ENCODE results near the gene SRGAP2B.
A peak's percentile ranks its signal among the peaks of the same experiment; 100 is the strongest.
"Not testable (repeated sequence)": the region's sequence is repeated elsewhere in the genome, so short reads cannot be mapped to it uniquely, and the experiment has no call there.

SRGAP2B gene

GRCh38 chr1:144995833-144996410, 99.2 kb downstream of the SRGAP2B start:
- peak; percentile 56 for DNase-seq (ENCODE audit: low read depth)

- peak; percentile 82 for DNase-seq (ENCODE audit: low read depth)
Measured at GRCh38 chr1:144992915-144993314, 102.2 kb downstream of the SRGAP2B start.

- DNase-seq (ENCODE audit: low read depth): not testable (repeated sequence)
Measured at GRCh38 chr1:144990611-144991010, 104.5 kb downstream of the SRGAP2B start.

- not testable (repeated sequence) for DNase-seq (ENCODE audit: low read depth)
Measured at GRCh38 chr1:144987131-144987530, 108.0 kb downstream of the SRGAP2B start.

- DNase-seq (ENCODE audit: low read depth): not testable (repeated sequence)
Measured at GRCh38 chr1:144986171-144986860, 108.8 kb downstream of the SRGAP2B start.

- not testable (repeated sequence) for DNase-seq (ENCODE audit: low read depth)
Measured at GRCh38 chr1:144985550-144986170, 109.5 kb downstream of the SRGAP2B start.

GRCh38 chr1:144982802-144983525, 112.2 kb downstream of the SRGAP2B start:
- DNase-seq (ENCODE audit: low read depth): not testable (repeated sequence)

- DNase-seq (ENCODE audit: low read depth): not testable (repeated sequence)
Measured at GRCh38 chr1:144981157-144981556, 114.0 kb downstream of the SRGAP2B start.

- DNase-seq (ENCODE audit: low read depth): not testable (repeated sequence)
Measured at GRCh38 chr1:144979960-144980595, 115.0 kb downstream of the SRGAP2B start.

- DNase-seq (ENCODE audit: low read depth): not testable (repeated sequence)
Measured at GRCh38 chr1:144977856-144978255, 117.3 kb downstream of the SRGAP2B start.

- DNase-seq (ENCODE audit: low read depth): not testable (repeated sequence)
Measured at GRCh38 chr1:144971936-144972335, 123.2 kb downstream of the SRGAP2B start.

- not testable (repeated sequence) for DNase-seq (ENCODE audit: low read depth)
Measured at GRCh38 chr1:144966488-144966887, 128.6 kb downstream of the SRGAP2B start.

- not testable (repeated sequence) for DNase-seq (ENCODE audit: low read depth)
Measured at GRCh38 chr1:144964765-144965164, 130.4 kb downstream of the SRGAP2B start.

- not testable (repeated sequence) for DNase-seq (ENCODE audit: low read depth)
Measured at GRCh38 chr1:144964186-144964585, 130.9 kb downstream of the SRGAP2B start.

- DNase-seq (ENCODE audit: low read depth): not testable (repeated sequence)
Measured at GRCh38 chr1:144963571-144963970, 131.6 kb downstream of the SRGAP2B start.

- not testable (repeated sequence) for DNase-seq (ENCODE audit: low read depth)
Measured at GRCh38 chr1:144961604-144962583, 133.2 kb downstream of the SRGAP2B start.

- not testable (repeated sequence) for DNase-seq (ENCODE audit: low read depth)
Measured at GRCh38 chr1:144960929-144961488, 134.1 kb downstream of the SRGAP2B start.

GRCh38 chr1:144948390-144948789, 146.7 kb downstream of the SRGAP2B start:
- DNase-seq (ENCODE audit: low read depth): not testable (repeated sequence)

GRCh38 chr1:144947495-144947894, 147.6 kb downstream of the SRGAP2B start:
- DNase-seq (ENCODE audit: low read depth): not testable (repeated sequence)
